Measurements from ENCODE around the gene DNAH2.
A peak's percentile ranks its signal among the peaks of the same experiment; 100 is the strongest.

The DNAH2 gene

DNA sequence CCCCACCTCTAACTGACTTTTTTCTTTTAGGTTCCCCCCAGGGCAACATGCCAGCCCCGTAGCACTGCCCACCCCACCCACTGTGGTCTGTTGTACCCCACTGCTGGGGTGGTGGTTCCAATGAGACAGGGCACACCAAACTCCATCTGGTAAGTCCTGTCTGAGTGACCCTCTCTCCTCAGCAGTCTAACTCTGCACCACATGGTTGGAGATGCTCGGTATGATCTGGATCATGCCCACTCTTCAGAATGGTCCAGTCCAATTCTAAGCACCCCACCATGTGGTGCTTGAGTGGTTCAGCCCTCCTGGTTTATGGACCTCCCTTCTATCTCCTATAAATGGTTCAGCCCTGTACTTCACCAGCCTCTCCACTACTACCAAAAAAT, 122.3 kb downstream of the DNAH2 start:
- DNase-seq, result peak in 1 of 5 experiments; percentile 65

DNA sequence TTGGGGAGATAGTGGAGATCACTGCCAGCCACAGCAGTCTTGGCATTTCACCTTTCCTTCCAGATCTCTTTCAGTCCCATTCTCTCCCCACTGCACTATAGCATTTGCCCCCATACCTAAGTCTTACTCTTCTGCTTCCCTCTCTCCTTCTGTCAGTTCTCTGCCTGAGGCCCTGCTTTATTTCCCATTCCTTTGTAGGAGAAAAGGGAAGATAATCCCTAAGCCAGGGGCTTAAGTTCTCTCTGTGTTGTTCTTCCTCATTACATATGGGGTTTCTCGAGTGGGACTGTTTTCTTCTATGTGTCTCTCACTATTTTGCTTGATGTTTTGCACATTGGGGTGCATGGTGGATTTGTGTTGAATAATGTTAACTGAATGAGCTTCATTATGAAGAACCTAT, 122.9 kb downstream of the DNAH2 start:
- no peak for DNase-seq

DNA sequence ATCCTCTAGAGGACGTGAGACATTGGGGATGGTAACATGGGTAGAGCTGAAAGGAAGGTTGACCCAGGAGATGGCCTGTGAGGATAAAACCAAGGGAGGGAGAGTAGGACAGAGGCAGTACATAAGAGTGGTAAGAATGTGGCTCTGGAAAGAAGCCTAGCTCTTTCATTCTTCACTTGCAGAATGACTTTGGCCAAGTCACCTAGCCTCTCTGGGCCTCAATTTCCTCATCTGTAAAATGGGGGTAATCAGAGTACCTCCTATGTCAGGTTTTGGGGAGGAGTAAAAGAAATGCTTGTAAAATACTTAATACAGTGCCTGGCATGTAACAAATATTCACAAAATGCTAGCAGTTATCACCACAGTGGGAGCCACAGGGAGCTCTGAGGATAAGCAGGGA, 123.3 kb downstream of the DNAH2 start:
- DNase-seq, result no peak

DNA sequence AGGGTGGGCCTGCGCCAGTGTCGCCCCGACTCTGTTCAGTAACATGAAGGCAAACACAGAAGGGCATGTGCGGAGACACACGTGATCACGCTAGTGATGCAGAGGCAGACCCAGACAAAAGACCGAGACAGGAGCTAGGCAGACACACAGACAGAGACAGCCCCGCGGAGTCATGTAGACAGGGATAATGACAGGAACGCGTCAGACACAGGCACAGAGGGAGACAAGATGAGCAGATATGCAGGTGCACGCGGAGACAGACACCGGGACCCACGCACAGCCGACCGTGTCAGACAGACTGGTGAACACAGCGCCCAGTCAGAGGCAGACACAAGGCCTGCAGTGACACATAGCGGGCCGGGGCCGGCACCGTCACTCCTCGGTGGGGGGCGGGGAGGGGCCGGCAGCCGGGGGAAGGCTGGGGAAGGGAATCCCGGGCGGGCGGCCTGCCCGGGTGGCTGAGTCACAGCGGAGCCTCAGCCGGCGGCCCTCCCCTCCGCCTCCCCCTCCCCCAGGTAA, 123.9 kb downstream of the DNAH2 start:
- peak; percentile 65 to 97 (median 86) for DNase-seq

DNA sequence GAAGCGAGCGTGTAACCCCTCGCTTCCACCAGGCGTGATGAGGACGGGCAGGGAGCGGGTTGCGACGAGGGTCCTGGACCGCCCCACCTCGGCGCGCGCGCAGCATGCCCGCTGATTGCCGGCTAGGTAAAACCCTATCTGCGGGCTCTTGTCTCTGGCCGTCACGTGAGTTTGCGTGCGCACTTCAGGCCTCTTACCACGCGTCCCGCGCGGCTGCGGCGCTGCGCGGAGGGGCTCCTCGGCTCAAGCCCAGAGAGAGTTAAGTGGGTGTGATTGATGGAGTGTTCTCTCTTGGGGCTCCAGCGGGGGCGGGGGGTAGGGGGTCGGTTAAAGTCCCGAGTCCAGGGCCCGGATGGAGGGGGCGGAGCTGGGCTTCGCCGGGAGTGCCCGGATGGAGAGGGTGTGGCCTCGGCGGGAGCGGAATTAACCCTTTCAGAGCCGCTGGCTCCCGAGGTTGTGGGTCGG, 124.4 kb downstream of the DNAH2 start:
- DNase-seq, result peak; percentile 69 to 81 (median 78)

DNA sequence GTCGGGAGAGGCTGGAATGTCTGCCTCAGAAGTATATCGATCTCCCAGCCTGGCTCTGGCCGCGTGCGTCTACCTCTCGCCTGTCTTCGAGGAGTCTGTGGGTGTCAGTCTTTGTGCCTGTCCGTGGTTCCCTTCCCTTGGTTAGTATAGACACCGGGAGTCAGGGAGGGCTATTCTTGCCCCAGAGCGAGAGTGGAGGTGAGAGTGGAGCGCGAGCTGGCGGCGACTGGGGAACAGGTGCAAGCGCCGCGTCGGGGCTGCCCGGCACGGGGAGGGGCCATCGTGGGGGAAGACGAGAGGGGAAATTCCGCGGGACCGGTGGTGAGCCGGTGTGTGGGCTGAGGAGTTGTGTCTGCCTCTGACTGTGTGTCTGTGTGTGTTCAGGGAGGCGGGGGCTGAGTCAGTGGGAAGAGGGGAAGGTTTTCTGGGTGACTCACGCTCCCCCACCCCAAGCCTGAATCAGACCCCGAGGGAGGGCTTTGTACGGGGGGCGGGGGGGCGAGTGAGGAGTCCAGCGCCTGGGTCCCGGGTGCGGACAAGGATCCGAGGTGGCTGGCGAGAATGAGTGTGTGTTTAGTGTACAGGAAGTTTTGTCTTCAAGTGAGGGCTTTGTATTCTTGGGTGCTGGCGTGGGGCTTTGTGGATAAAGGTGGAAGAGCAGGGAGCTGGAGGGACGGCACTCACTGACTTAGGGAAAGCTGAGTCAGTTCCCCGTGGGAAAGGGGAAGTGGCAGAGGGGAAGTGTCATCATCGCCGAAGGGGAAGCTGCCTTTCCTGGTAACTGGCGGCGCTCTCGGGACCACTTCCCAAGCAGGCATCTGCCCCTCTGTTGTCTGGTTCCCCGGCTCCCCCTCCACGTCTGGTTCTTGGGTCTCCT, 125.1 kb downstream of the DNAH2 start:
- DNase-seq, result peak; percentile 84 to 99 (median 96)

DNA sequence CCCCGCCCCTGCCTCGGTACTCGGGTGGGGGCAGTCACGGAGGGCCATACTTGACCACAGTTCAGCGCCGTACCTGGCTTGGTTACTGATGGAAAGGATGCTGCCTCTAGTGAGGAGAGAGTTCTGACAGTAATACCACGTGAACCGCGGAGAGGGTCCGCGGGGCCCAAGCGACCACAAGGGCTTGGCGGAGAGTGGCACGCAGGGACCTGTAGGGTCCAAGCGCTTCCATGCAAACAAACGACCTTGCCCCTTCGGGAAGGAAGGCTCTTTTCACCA, 125.7 kb downstream of the DNAH2 start:
- DNase-seq, result no peak

DNA sequence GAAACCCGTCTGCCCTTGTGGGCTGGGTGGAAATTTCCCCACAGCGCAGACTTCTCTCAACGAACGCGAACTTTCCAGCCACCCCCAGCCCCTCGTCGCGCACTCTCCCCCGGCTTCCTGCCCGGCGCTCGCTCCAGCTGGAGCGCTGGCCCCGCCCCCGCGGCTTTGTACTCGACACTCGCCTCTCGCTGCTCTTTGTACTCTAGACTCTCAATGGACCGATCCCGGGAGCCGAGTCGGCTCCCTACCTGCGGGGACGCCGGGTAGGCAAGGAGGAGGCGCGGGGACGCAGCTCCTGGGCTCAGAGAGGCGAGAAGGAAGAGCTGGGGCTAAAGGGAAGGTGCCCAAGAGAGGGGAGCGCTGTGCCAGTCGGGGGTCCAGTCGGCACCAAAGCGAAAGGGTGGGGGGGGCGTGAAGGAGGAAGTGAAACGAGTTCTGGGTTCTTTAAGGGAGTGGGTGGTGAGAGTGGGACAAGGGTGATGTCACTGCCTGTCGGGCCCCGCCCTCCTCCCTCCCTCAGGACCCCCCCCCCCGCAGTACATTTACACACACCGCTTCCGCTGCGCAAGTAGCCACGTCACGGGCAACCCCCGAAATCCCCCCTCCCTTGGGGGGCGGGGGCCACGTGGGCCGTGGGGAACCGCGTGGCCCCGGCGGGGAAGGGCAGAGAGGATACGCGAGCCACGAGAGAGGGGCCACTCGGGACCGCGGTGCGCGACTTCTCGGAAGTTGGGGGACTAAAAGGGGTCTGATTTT, 126.2 kb downstream of the DNAH2 start:
- peak; percentile 83 to 94 (median 91) for DNase-seq

DNA sequence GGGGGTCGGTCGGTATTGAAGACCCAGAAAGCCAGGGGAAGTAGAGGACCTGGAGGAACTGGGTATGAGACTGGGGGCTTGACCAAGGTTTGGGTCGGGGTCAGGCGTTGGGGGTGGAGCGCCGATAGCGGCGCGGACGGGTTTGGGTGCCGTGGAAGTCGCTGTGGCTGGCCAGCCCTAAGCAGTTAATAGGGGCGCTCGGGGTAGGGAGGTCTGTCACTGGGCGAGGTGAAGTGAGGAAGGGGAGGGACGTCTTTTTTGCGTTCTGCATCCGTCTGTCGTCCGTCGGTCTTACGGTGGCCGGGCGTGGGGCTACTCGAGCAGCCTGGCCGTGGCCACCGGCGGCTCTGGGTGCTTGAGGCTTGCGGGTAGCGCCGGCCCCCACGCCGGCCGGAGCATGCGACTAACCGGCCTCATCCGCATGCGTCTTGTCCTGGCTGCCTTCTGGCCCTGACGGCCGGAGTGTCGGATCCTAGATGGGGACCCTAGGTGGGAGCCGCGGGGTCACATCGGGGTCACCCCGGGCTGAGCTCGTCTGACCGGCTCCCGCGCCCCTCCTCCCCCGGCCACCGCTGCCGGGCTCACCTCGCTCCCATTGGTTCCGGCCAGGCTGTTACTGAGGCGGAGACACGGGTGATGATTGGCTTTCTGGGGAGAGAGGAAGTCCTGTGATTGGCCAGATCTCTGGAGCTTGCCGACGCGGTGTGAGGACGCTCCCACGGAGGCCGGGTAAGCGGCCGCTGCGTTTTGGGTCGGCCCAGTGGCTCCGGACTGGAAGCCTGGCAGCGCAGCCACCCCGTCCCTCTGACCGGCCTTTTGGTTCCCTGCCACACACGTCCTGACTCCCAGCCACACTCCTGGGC, 127.0 kb downstream of the DNAH2 start:
- DNase-seq, result peak; percentile 50 to 92 (median 78)

DNA sequence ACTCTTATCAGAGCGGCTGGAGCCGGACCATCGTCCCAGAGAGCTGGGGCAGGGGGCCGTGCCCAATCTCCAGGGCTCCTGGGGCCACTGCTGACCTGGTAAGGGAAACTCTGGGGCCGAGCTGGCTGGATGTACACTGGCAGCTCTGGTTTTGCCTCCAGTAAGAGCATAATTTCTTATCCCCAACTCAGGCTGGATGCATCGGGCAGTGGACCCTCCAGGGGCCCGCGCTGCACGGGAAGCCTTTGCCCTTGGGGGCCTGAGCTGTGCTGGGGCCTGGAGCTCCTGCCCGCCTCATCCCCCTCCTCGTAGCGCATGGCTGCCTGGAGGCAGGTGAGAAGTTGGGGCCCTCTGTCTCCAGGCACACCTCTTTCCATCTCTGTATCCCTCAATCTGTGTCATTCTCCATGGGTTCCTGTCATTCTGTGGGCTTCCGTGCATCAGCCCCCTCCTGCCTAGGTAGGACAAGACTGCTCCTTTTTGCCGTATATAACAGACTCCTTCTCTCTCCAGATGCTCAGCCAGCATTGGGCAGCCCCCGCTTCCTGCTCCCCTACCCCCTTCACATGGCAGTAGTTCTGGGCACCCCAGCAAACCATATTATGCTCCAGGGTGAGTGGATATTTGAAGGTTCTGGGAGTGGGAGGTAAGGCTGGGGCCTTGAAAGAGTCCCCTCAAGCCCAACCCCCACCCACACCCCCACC, 128.0 kb downstream of the DNAH2 start:
- DNase-seq, result no peak

DNA sequence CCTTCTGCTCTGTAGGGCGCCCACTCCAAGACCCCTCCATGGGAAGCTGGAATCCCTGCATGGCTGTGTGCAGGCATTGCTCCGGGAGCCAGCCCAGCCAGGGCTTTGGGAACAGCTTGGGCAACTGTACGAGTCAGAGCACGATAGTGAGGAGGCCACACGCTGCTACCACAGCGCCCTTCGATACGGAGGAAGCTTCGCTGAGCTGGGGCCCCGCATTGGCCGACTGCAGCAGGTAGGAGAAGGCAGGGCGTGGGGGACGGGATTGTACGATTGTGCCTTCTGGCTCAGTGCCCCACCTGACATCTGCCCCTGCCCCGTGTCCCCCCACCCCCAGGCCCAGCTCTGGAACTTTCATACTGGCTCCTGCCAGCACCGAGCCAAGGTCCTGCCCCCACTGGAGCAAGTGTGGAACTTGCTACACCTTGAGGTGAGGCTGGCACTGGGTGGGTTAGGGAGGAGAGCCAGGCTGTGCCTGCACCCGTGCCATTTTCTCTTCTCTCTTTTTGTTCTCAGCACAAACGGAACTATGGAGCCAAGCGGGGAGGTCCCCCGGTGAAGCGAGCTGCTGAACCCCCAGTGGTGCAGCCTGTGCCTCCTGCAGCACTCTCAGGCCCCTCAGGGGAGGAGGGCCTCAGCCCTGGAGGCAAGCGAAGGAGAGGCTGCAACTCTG, 128.7 kb downstream of the DNAH2 start:
- DNase-seq, result peak in 1 of 5 experiments; percentile 7

DNA sequence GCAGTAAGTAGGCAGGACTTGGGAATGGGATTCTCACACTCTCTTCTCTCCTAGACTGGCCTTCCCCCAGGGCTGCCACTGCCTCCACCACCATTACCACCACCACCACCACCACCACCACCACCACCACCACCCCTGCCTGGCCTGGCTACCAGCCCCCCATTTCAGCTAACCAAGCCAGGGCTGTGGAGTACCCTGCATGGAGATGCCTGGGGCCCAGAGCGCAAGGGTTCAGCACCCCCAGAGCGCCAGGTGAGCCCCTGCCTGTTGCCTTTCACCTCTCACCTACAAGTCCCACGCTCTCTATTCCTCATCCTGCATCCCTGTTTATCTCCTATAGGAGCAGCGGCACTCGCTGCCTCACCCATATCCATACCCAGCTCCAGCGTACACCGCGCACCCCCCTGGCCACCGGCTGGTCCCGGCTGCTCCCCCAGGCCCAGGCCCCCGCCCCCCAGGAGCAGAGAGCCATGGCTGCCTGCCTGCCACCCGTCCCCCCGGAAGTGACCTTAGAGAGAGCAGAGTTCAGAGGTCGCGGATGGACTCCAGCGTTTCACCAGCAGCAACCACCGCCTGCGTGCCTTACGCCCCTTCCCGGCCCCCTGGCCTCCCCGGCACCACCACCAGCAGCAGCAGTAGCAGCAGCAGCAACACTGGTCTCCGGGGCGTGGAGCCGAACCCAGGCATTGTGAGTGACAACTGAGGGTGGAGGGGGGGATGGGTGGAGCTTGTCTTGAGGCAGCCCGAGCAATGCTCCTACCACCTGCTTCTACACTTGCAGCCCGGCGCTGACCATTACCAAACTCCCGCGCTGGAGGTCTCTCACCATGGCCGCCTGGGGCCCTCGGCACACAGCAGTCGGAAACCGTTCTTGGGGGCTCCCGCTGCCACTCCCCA, 129.5 kb downstream of the DNAH2 start:
- peak in 1 of 5 experiments; percentile 4 for DNase-seq

DNA sequence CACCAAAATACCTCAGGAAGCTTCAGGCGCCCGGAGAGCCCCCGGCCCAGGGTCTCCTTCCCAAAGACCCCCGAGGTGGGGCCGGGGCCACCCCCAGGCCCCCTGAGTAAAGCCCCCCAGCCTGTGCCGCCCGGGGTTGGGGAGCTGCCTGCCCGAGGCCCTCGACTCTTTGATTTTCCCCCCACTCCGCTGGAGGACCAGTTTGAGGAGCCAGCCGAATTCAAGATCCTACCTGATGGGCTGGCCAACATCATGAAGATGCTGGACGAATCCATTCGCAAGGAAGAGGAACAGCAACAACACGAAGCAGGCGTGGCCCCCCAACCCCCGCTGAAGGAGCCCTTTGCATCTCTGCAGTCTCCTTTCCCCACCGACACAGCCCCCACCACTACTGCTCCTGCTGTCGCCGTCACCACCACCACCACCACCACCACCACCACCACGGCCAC, 130.6 kb downstream of the DNAH2 start:
- DNase-seq, result peak in 1 of 5 experiments; percentile 4

DNA sequence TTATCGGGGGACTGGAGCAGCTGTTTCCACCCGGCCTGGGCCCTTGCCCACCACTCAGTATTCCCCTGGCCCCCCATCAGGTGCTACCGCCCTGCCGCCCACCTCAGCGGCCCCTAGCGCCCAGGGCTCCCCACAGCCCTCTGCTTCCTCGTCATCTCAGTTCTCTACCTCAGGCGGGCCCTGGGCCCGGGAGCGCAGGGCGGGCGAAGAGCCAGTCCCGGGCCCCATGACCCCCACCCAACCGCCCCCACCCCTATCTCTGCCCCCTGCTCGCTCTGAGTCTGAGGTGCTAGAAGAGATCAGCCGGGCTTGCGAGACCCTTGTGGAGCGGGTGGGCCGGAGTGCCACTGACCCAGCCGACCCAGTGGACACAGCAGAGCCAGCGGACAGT, 131.2 kb downstream of the DNAH2 start:
- DNase-seq, result no peak

DNA sequence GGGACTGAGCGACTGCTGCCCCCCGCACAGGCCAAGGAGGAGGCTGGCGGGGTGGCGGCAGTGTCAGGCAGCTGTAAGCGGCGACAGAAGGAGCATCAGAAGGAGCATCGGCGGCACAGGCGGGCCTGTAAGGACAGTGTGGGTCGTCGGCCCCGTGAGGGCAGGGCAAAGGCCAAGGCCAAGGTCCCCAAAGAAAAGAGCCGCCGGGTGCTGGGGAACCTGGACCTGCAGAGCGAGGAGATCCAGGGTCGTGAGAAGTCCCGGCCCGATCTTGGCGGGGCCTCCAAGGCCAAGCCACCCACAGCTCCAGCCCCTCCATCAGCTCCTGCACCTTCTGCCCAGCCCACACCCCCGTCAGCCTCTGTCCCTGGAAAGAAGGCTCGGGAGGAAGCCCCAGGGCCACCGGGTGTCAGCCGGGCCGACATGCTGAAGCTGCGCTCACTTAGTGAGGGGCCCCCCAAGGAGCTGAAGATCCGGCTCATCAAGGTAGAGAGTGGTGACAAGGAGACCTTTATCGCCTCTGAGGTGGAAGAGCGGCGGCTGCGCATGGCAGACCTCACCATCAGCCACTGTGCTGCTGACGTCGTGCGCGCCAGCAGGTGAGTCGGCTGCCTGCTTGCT, 131.7 kb downstream of the DNAH2 start:
- DNase-seq, result peak in 1 of 5 experiments; percentile 7

DNA sequence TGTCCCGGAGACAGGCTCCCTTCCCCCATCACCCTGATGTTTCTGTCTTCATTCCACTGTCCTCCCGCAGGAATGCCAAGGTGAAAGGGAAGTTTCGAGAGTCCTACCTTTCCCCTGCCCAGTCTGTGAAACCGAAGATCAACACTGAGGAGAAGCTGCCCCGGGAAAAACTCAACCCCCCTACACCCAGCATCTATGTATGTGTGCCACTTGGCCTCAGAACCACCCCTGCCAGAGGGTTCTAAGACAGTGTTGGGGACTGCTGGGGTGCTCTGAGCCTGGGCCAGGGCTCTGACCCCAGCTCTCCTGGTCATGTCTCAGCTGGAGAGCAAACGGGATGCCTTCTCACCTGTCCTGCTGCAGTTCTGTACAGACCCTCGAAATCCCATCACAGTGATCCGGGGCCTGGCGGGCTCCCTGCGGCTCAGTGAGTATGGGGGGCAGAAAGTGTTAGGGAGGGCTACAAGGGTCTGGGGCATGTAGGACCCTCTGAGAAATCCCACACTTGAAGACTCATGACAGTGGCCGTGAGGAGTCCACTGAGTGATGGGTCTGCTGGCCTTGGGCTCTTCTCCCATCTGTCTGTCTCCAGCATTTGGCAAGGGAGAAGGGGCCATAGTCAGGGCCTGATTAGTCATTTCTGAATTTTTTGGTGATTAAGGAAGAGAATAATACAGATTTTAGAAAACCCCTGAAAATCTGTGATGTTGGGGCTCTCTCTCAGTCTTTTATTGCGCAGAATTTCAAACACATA, 132.4 kb downstream of the DNAH2 start:
- DNase-seq, result no peak

DNA sequence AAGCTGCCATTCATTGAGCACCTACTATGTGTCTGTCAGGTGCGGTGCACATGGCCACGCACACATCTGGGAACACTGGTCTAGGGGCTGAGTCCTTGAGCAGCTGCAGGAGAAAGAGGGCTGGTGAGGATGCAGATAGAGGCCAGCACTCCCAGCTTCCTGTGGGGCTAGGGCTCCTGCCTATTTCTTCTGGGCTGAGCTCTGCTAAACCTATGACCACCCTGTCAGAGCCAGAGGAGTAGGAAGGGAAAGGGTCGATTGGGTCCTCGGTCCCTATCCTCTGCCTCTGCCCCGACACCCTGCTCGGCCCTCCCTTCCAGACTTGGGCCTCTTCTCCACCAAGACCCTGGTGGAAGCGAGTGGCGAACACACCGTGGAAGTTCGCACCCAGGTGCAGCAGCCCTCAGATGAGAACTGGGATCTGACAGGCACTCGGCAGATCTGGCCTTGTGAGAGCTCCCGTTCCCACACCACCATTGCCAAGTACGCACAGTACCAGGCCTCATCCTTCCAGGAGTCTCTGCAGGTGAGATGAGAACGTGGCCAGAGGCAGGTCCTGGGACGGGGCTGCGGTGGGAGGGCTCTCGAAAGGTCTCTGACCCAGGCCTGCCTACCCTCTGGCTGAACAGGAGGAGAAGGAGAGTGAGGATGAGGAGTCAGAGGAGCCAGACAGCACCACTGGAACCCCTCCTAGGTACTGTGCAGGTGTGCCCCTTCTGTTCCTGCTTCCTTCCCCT, 133.3 kb downstream of the DNAH2 start:
- DNase-seq, result peak in 1 of 5 experiments; percentile 1
